Coronary artery (tissue), 2 donors: ENCODE measurements around the gene MAGI1.

Experiments used
- DNase-seq: peaks from one replicate; pipeline ENCODE4 v3.0.0-alpha.2; 2017; ENCODE audit warnings: low spot score
- H3K27ac ChIP-seq, 2 donors: fragments of 200-600 bp; sonication (generic); one replicate each; pipeline ENCODE4 v1.5.1; 2016 to 2019
- H3K4me3 ChIP-seq: fragments of 200-600 bp; sonication (generic); 2 replicates; pipeline ENCODE4 v1.5.1; 2016; ENCODE audit warnings: mild to moderate bottlenecking, moderate library complexity
- TF ChIP-seq, protein P1 (sequence below): fragments of 200-600 bp; sonication (generic); IDR thresholded peaks from one replicate; pipeline ENCODE4 v1.5.1; 2019; ENCODE audit warnings: antibody characterized with exemption

The MAGI1 gene

DNA sequence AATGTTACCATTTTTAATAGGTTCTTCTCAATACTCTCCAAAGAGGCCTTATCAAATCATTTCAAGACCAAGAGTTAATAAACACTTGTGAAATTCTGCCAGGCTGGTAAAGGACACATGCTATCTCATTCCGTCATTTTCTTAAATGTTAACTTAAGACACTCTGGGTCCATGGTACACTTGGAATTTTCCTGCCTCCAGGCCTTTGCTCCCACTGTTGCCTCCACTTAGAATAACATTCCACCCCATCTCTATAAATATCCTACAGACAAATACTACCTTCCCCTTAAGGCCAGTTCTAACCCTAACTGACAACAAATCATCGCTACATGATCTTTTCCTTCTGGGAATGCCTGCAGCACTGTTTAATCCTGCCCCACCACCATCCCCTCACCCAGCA lies 24.1 kb downstream of the MAGI1 start:
- TF ChIP-seq, protein P1, sequence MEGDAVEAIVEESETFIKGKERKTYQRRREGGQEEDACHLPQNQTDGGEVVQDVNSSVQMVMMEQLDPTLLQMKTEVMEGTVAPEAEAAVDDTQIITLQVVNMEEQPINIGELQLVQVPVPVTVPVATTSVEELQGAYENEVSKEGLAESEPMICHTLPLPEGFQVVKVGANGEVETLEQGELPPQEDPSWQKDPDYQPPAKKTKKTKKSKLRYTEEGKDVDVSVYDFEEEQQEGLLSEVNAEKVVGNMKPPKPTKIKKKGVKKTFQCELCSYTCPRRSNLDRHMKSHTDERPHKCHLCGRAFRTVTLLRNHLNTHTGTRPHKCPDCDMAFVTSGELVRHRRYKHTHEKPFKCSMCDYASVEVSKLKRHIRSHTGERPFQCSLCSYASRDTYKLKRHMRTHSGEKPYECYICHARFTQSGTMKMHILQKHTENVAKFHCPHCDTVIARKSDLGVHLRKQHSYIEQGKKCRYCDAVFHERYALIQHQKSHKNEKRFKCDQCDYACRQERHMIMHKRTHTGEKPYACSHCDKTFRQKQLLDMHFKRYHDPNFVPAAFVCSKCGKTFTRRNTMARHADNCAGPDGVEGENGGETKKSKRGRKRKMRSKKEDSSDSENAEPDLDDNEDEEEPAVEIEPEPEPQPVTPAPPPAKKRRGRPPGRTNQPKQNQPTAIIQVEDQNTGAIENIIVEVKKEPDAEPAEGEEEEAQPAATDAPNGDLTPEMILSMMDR, result no peak
- H3K4me3 ChIP-seq, result peak overlapping the region; percentile 22
- DNase-seq, result no peak
- H3K27ac ChIP-seq, result peak overlapping the region in 1 of 2 donors; percentile 74

DNA sequence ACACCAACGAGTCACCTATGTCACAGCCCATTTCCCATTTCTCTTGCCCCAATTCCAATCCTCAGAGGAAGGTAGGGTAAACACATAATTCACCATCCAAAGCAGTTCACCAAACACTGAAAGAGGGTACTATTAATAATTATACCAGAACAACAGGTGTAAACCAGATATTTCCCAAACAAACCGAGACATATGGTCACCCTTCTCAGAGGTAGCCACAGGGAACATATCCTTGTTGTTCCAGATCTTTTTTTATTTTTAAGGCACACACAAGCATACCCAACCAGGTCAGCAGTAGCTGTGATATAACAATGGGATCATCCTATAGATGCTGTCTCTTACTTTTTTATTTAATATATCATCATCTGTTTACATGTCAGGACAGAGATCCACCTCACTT lies 24.7 kb downstream of the MAGI1 start:
- TF ChIP-seq, protein P1, result no peak
- Histone ChIP-seq H3K27ac (no peak overlapping the region), H3K4me3 (no peak overlapping the region)
- no peak for DNase-seq

DNA sequence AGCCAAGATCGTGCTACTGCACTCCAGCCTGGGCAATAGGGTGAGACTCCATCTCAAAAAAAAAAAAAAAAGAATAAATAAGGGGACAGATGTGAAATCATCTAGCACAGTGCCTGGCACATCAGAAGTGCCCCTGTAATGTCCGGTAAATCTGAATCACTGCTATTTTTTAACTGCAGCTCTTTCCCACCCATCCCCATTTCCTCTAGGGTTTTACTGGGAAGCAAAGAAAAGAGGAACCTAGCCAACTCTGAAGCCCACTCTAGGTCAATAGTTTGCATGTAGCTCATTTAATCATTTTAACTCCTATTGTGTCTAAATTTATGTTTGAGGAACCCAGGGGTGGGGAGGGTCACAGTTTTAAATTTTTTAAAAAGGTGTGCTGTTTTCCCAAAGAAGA lies 26.0 kb downstream of the MAGI1 start:
- no peak for DNase-seq
- H3K27ac ChIP-seq, result no peak overlapping the region
- TF ChIP-seq, protein P1, result no peak
- no peak overlapping the region for H3K4me3 ChIP-seq

DNA sequence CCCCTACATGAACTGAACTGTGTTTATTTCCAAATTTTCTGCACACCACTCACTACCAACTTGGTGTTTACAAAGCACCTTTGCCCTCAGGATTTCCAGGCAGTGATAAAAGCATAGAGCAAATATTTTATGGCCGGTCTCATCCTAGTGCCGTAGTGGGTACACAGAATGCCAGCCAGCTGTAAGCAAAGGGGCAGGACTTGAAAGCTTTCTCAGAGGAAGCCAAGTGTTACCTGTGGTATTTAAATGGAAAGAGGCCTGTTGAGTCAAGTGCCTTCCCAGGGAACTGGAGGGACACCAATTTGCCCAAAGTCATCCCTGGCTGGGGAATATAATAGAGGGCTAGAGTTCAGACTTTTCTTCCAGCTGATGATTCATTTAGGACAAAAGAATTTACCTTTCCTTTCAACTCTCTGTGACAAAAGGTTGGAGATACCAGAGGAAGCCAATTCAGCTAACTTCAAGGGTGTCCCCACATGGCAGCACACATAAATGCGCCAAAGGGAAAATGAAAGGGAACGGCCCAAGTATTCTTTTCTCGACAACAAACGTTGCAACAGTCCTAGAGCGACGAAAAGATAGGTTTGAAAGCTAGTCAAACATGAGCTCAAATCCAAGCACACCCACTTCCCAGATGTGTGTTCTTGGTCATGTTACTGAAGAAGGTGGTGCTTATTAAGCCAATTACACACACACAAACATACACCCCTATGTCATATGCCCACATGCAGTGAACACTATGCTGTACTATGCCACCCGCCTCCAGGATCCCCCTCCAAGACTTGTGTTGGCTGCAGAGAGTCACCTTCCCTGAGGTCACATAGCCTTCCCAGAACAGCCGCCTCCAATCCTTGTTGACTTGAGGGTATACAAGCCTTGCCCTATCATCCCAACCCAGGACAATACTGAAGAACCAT lies 27.7 kb downstream of the MAGI1 start:
- no peak for DNase-seq
- Histone ChIP-seq H3K4me3 (no peak overlapping the region), H3K27ac (no peak overlapping the region)
- TF ChIP-seq, protein P1, result no peak

DNA sequence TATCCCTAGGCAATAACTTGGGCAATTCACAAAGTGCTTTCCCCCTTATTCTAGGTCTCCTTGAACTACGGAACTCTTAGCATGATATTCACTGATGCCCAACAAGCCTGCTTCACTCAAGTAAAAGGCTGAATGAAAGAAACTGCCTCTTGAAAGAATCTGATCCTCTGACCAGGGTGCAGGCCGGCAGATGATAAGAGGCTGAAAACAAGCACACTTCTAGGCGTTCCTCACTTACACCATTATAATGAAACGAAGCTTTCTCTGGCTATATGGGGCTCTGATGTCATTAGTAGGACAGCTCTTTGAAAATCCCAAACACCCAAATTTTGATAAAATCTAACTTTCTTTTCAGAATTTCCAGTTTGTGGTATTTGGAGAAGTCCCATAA lies 28.4 kb downstream of the MAGI1 start:
- Histone ChIP-seq H3K27ac (no peak overlapping the region), H3K4me3 (no peak overlapping the region)
- TF ChIP-seq, protein P1, result no peak
- DNase-seq, result no peak

DNA sequence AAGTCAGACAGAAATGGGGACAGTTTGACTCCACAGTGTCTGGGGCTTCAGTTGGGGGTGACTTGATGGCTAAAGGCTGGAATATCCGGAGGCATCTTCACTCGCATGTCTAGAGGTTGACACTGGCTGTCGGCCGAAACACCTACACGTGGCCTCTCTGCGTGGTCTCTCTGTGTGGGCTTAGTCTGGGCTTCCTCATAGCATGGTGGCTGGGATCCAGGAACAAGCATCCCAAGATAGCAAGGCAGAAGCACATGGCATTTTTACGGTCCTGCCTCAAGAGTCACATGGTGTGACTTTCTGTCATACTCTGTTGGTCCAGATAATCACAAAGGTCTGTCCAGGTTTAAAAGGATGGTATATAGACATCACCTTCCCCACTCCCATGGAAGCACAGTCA lies 34.5 kb downstream of the MAGI1 start:
- no peak for DNase-seq

More for the DNA sequence above, 34.5 kb downstream of the MAGI1 start:
- no peak overlapping the region for H3K27ac ChIP-seq
- TF ChIP-seq, protein P1, result no peak
- no peak overlapping the region for H3K4me3 ChIP-seq
